Common myeloid progenitor, CD34-positive (primary cell): ENCODE data around the gene ART5.
"Not testable (repeated sequence)": the region's sequence is repeated elsewhere in the genome, so short reads cannot be mapped to it uniquely, and the experiment has no call there.

ENCODE experiments used
- CTCF ChIA-PET: fragments of 350-600 bp; sonication (Branson Sonifier 250); formaldehyde crosslinking; loops from one replicate; lab custom pipeline; 2021; ENCODE audit warnings: antibody characterized with exemption; lab: Charles Lee
- POLR2A ChIA-PET: fragments of 350-600 bp; sonication (Branson Sonifier 250); formaldehyde crosslinking; loops from one replicate; lab custom pipeline; 2021; ENCODE audit warnings: antibody characterized with exemption; lab: Charles Lee
- DNase-seq, 3 donors: peaks; one replicate each; pipeline versions ENCODE4 v3.0.0 to v3.0.0-alpha.2; 2013
- H3K27ac ChIP-seq, 2 experiments: 1 replicate in 1 of 2; 2 replicates in 1 of 2; pipeline ENCODE4 v1.7.0; 2013; ENCODE audit warnings: inconsistent platforms in 2 of 2, low read length in 2 of 2, mild to moderate bottlenecking in 2 of 2, low read depth in 1 of 2, moderate library complexity in 1 of 2; ENCODE audit not compliant: severe bottlenecking in 2 of 2, insufficient read depth in 1 of 2, poor library complexity in 1 of 2
- H3K27me3 ChIP-seq, 5 experiments: replicated peaks in 2 of 5; 1 replicate in 3 of 5; 2 replicates in 2 of 5; pipeline versions ENCODE4 v1.6.1 to v1.7.0; 2013; ENCODE audit warnings: low read length in 4 of 5, mild to moderate bottlenecking in 2 of 5, moderate library complexity in 2 of 5, inconsistent platforms in 1 of 5; ENCODE audit not compliant: insufficient read depth in 5 of 5, control insufficient read depth in 4 of 5
- H3K36me3 ChIP-seq, 4 experiments: 1 replicate in 2 of 4; 2 replicates in 2 of 4; pipeline versions ENCODE4 v1.6.1 to v1.7.0; 2013; ENCODE audit warnings: low read length in 3 of 4, control low read depth in 1 of 4, mild to moderate bottlenecking in 1 of 4; ENCODE audit not compliant: control insufficient read depth in 4 of 4, insufficient read depth in 4 of 4
- H3K4me1 ChIP-seq, 4 experiments: 1 replicate in 3 of 4; 2 replicates in 1 of 4; pipeline versions ENCODE4 v1.6.1 to v1.7.1; 2013; ENCODE audit warnings: low read length in 3 of 4, mild to moderate bottlenecking in 3 of 4, control low read depth in 1 of 4, inconsistent platforms in 1 of 4, moderate library complexity in 1 of 4; ENCODE audit not compliant: control insufficient read depth in 4 of 4, insufficient read depth in 4 of 4; ENCODE audit errors: control extremely low read depth in 1 of 4
- H3K4me3 ChIP-seq, 7 experiments: 1 replicate in 4 of 7; 2 replicates in 3 of 7; pipeline versions ENCODE4 v1.5.1 to v1.7.0; 2013; ENCODE audit warnings: mild to moderate bottlenecking in 7 of 7, low read length in 6 of 7, moderate library complexity in 6 of 7, inconsistent platforms in 2 of 7, low read depth in 2 of 7, control low read depth in 1 of 7; ENCODE audit not compliant: insufficient read depth in 4 of 7, control insufficient read depth in 1 of 7; ENCODE audit errors: extremely low read depth in 1 of 7
- H3K9me3 ChIP-seq, 5 experiments: 1 replicate in 4 of 5; 2 replicates in 1 of 5; pipeline versions ENCODE4 v1.6.1 to v1.7.1; 2013; ENCODE audit warnings: low read length in 4 of 5, mild to moderate bottlenecking in 2 of 5, inconsistent platforms in 1 of 5, low read depth in 1 of 5, moderate library complexity in 1 of 5; ENCODE audit not compliant: control insufficient read depth in 4 of 5, insufficient read depth in 2 of 5; ENCODE audit errors: control extremely low read depth in 1 of 5
- WGBS: methylation state at CpG from one replicate; pipeline ENCODE4 v1.1.5; 2013; ENCODE audit not compliant: insufficient coverage; 5-methylcytosine and 5-hydroxymethylcytosine counted together

The ART5 gene

GRCh38 chr11:3605283-3605662 is 36.5 kb downstream of the ART5 start:
- Histone ChIP-seq H3K27me3 (no peaks in the 10 kb centered on the region), H3K4me1 (no peaks in the 10 kb centered on the region), H3K36me3 (no peaks in the 10 kb centered on the region), H3K4me3 (no peak overlapping the region), H3K27ac (no peak overlapping the region), H3K9me3 (no peaks in the 10 kb centered on the region)
- POLR2A ChIA-PET = no interaction called here
- CTCF ChIA-PET = no interaction called here
- WGBS = 100% methylated on average over 2 of the region's 3 CpGs
- no peak for DNase-seq

GRCh38 chr11:3604167-3604566 is 37.6 kb downstream of the ART5 start:
- Histone ChIP-seq H3K4me3 (no peak overlapping the region), H3K36me3 (no peaks in the 10 kb centered on the region), H3K27me3 (no peaks in the 10 kb centered on the region), H3K4me1 (no peaks in the 10 kb centered on the region), H3K9me3 (no peaks in the 10 kb centered on the region), H3K27ac (no peak overlapping the region)
- ChIA-PET CTCF (no interaction called here), POLR2A (no interaction called here)
- 50% methylated on average over 1 of the region's 3 CpGs for WGBS
- no peak for DNase-seq

GRCh38 chr11:3600201-3600600 is 41.6 kb downstream of the ART5 start:
- H3K4me1 ChIP-seq, H3K4me3 ChIP-seq, H3K9me3 ChIP-seq, DNase-seq, H3K27ac ChIP-seq, H3K27me3 ChIP-seq, H3K36me3 ChIP-seq, CTCF ChIA-PET, POLR2A ChIA-PET: not testable (repeated sequence)
- 100% methylated on average over 3 of the region's 10 CpGs for WGBS

DNA sequence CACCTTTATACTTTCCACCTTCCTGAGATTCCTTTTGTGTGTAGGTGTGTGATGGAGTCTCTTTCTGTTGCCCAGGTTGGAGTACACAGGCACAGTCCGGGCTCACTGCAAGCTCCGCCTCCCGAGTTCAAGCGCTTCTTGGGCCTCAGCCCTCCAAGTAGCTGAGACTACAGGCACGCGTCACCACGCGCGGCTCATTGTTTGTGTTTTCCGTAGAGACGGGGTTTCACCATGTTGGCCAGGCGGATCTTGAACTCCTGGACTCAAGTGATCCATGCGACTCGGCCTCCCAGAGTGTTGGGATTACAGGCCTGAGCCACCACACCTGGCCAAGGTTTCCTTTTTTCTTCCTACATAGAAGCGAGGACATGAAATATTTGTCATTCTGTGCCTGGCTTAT is 44.0 kb downstream of the ART5 start:
- POLR2A ChIA-PET, H3K4me1 ChIP-seq, H3K27ac ChIP-seq, DNase-seq, H3K27me3 ChIP-seq, H3K36me3 ChIP-seq, H3K4me3 ChIP-seq, H3K9me3 ChIP-seq: not testable (repeated sequence)
- CTCF ChIA-PET = interaction anchor here (0.7 kb wide), 1 partner anchor 21 kb away, joined by 3 read pairs; no protein-coding TSS in a partner anchor
- 97% methylated on average over 14 of the region's 15 CpGs for WGBS

DNA sequence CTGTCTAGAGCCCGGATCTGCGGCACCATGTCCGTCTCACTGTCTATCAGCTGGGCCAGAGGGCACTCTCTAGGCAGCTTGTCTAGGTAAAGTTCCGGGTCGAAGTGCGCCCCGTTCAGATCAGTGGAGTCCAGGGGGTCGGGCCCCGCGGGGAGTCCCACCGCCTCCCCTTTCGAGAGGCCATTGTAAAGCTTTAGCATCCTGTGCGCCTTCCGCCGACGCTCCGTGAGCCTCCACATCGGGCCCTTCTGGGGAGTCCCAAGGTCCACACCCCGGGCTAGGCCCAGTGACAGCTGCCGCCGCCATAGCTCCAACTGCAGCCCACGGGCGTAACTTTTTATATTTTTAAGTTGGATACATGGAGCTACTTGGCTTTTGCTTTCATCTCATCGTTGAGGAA is 50.5 kb downstream of the ART5 start:
- H3K4me1 ChIP-seq, CTCF ChIA-PET, H3K9me3 ChIP-seq, DNase-seq, H3K27me3 ChIP-seq, H3K4me3 ChIP-seq, H3K36me3 ChIP-seq, POLR2A ChIA-PET, H3K27ac ChIP-seq: not testable (repeated sequence)
- 98% methylated on average over 11 of the region's 24 CpGs for WGBS

GRCh38 chr11:3590193-3590592 is 51.6 kb downstream of the ART5 start:
- H3K27ac ChIP-seq, H3K27me3 ChIP-seq, H3K4me1 ChIP-seq, CTCF ChIA-PET, POLR2A ChIA-PET, DNase-seq, H3K9me3 ChIP-seq, H3K4me3 ChIP-seq, H3K36me3 ChIP-seq: not testable (repeated sequence)
- WGBS = 100% methylated on average over 1 of the region's 2 CpGs

DNA sequence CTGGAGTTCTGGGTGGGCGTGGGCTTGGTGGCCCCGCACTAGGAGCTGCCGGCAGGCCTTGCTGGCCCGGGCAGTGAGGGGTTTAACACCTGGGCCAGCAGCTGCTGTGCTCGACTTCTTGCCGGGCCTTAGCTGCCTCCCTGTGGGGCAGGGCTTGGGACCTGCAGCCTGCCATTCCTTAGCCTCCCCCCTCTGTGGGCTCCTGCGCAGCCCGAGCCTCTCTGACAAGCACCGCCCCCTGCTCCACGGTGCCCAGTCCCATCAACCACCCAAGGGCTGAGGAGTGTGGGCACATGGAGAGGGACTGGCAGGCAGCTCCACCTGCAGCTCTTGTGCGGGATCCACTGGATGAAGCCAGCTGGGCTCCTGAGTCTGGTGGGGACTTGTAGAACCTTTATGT is 53.0 kb downstream of the ART5 start:
- H3K4me1 ChIP-seq, H3K27ac ChIP-seq, H3K27me3 ChIP-seq, POLR2A ChIA-PET, H3K36me3 ChIP-seq, H3K9me3 ChIP-seq, DNase-seq, H3K4me3 ChIP-seq: not testable (repeated sequence)
- CTCF ChIA-PET = interaction anchor here (0.7 kb wide), 1 partner anchor 21 kb away, joined by 3 read pairs; no protein-coding TSS in a partner anchor
- 94% methylated on average over 4 of the region's 11 CpGs for WGBS
